ENCODE data around the gene UROC1.

DNA sequence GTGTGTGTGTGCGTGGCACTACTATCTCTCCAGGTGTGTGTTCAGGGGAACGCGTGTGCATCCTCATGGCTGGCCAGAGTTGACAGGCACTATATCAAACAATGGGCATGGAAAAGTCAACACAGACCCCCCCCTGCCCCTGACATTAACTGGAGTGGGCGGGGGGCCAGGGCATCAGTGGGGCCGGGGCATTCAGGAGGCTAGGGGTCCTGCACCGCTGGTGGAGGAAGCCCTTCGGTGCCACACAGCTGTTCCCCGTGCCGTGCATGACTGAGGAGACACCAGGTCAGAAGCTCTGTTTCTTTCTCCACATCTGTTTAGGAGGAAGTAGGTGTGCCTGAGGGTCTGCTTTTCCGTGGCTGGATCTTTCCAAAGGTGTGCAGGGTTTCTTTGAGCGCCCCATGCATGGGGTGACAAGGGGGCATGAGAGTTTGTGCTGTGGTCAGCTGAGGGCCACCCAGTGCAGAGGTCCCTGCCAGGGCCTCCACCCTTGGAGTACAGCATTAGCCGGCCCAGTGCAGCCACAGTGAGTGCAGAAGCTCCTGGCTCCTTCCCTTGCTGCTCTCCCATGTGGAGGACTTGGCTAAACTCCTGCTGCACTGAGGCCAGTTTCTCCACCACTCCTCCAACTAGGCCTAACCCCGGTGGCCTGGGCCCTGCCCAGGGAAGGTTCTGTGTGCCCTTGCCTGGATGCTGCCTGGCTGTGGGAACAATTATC lies 33.7 kb upstream of the UROC1 start:
- TF ChIP-seq POLR2A (IDR thresholded peaks at IDR 0.05; ENCODE audit: low read length) (no peak), GATA1 (IDR thresholded peaks at IDR 0.05; ENCODE audit: low read depth, low read length) (no peak)
